Measurements from ENCODE around the gene MYCBP2.

DNA sequence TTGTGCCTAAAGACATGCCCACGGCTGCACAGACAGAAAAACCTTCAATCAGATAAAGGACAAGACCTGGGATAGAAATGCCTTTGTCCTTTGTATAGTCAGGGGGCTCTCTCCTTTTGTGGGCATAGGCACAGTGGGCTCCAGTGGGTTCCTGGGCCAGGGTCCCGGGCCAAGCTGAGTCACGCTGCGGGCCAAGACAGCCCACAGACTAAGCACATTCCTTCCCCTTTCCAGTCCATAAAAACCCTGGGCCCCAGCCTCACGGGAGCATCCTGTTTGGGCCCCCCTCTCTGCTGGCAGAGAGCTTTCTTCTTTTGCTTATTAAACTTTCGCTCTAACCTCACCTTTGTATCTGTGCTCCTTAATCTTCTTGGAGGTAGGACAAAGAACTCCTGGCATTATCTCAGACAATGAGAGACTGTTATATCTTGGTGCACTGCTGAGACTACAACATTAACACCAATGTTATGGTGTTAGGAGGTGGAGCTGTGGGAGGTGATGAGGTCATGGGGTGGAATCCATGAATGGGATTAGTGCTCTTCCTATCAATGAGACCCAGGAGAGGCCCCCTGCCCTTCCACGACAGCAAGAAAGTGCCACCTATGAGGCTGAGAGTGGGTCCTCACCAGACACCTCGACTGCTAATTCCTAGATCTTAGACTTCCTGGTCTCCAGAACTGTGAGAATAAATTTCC, 279.1 kb downstream of the MYCBP2 start:
- TF ChIP-seq POLR2A (IDR thresholded peaks at IDR 0.05) (no peak), CTCF (IDR thresholded peaks at IDR 0.05) (no peak)
